ENCODE data around the gene GCLM. TPM values are rescaled to one million over a fixed set of nuclear protein-coding genes. Genes with fewer than 3 reads are reported as not detected.

GCLM gene
- total RNA-seq, 1 donor = 27.5 TPM

- Histone ChIP-seq H2AFZ (ENCODE audit: low read length) (peak overlapping the region; percentile 79), H3K36me3 (ENCODE audit: insufficient read depth, low read length) (no peaks in the 10 kb centered on the region), H3K9me3 (ENCODE audit: low read depth, low read length) (no peaks in the 10 kb centered on the region), H4K20me1 (ENCODE audit: insufficient read depth, low read length) (no peaks in the 10 kb centered on the region), H3K27me3 (ENCODE audit: insufficient read depth, low read length) (no peaks in the 10 kb centered on the region), H3K4me3 (ENCODE audit: insufficient read depth, low read length) (peak overlapping the region; percentile 82), H3K27ac (ENCODE audit: low read depth, low read length) (peak overlapping the region; percentile 97), H3K4me2 (ENCODE audit: insufficient read depth, low read length) (peak overlapping the region; percentile 96), H3K79me2 (ENCODE audit: insufficient read depth, low read length) (no peaks in the 10 kb centered on the region), H3K4me1 (ENCODE audit: insufficient read depth, low read length) (peaks cover 37% of the 10 kb centered on the region)
- TF ChIP-seq CTCF (IDR thresholded peaks at IDR 0.05; ENCODE audit: extremely low read depth, low read depth, low read length) = peak; percentile 30
- DNase-seq (ENCODE audit: insufficient read length, low spot score, missing footprints) = peak; percentile 98
These were observed 62.8 kb downstream of the GCLM start for GRCh38 chr1:93846206-93846991.

GRCh38 chr1:93845538-93846205, 63.6 kb downstream of the GCLM start:
- peak overlapping the region; percentile 97 for H3K27ac ChIP-seq (ENCODE audit: low read depth, low read length)
- H2AFZ ChIP-seq (ENCODE audit: low read length) = peak overlapping the region; percentile 79
- no peaks in the 10 kb centered on the region for H3K9me3 ChIP-seq (ENCODE audit: low read depth, low read length)
- H3K79me2 ChIP-seq (ENCODE audit: insufficient read depth, low read length) = no peaks in the 10 kb centered on the region
- DNase-seq (ENCODE audit: insufficient read length, low spot score, missing footprints) = peak; percentile 93
- H3K4me2 ChIP-seq (ENCODE audit: insufficient read depth, low read length) = peak overlapping the region; percentile 96
- H3K27me3 ChIP-seq (ENCODE audit: insufficient read depth, low read length) = no peaks in the 10 kb centered on the region
- TF ChIP-seq CTCF (IDR thresholded peaks at IDR 0.05; ENCODE audit: extremely low read depth, low read depth, low read length) = no peak
- H3K4me3 ChIP-seq (ENCODE audit: insufficient read depth, low read length) = peak overlapping the region; percentile 82
- H4K20me1 ChIP-seq (ENCODE audit: insufficient read depth, low read length) = no peaks in the 10 kb centered on the region
- no peaks in the 10 kb centered on the region for H3K36me3 ChIP-seq (ENCODE audit: insufficient read depth, low read length)
- peaks cover 37% of the 10 kb centered on the region for H3K4me1 ChIP-seq (ENCODE audit: insufficient read depth, low read length)

- H3K27ac ChIP-seq (ENCODE audit: low read depth, low read length) = peak overlapping the region; percentile 86
- TF ChIP-seq CTCF (IDR thresholded peaks at IDR 0.05; ENCODE audit: extremely low read depth, low read depth, low read length) = peak; percentile 74
- DNase-seq (ENCODE audit: insufficient read length, low spot score, missing footprints) = peak; percentile 80
These were observed 64.8 kb downstream of the GCLM start for GRCh38 chr1:93844262-93845045.

More at GRCh38 chr1:93844262-93845045, 64.8 kb downstream of the GCLM start:
- no peaks in the 10 kb centered on the region for H3K9me3 ChIP-seq (ENCODE audit: low read depth, low read length)
- H3K27me3 ChIP-seq (ENCODE audit: insufficient read depth, low read length) = no peaks in the 10 kb centered on the region
- no peak overlapping the region for H3K4me3 ChIP-seq (ENCODE audit: insufficient read depth, low read length)
- no peaks in the 10 kb centered on the region for H4K20me1 ChIP-seq (ENCODE audit: insufficient read depth, low read length)
- H2AFZ ChIP-seq (ENCODE audit: low read length) = no peak overlapping the region
- H3K36me3 ChIP-seq (ENCODE audit: insufficient read depth, low read length) = no peaks in the 10 kb centered on the region
- H3K79me2 ChIP-seq (ENCODE audit: insufficient read depth, low read length) = no peaks in the 10 kb centered on the region
- H3K4me1 ChIP-seq (ENCODE audit: insufficient read depth, low read length) = peaks cover 49% of the 10 kb centered on the region
- no peak overlapping the region for H3K4me2 ChIP-seq (ENCODE audit: insufficient read depth, low read length)
